ENCODE results near the gene GREB1L. TPM values are rescaled to one million over a fixed set of nuclear protein-coding genes. Genes with fewer than 3 reads are reported as not detected.

GREB1L gene
- total and polyA plus RNA-seq, 10 of the 15 experiments (the other 5 are each of a cell fraction or from before 2014, with no cell fraction given), result under 0.01 to 0.11 (median 0.03) TPM; not detected in 1

DNA sequence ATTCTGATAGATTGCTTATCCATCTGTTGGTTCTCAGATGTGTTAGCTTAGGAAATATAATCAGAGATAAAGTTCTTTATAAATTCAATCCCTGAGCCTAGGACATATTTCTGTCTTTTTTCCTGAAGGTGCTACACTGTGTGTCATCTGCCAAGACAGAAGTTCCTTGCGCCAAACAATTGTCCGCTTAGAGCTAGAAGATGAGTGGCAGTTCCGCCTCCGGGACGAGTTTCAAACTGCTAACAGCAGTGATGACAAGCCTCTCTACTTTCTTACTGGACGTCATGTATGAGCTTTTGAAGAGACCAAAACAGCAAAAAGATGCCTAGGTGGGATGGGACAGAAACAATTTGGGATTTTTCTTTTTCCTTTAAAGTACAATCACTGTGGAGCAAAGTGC, 280.5 kb downstream of the GREB1L start:
- Histone ChIP-seq H3K4me3 (no peak overlapping the region), H4K20me1 (ENCODE audit: control insufficient read depth, insufficient read depth) (no peaks in the 10 kb centered on the region), H3K79me2 (ENCODE audit: control insufficient read depth, insufficient read depth, low read length) (no peaks in the 10 kb centered on the region), H3K9ac (ENCODE audit: control insufficient read depth, insufficient read depth, low read length) (no peak overlapping the region), H3K27ac (ENCODE audit: control insufficient read depth, insufficient read depth) (no peak overlapping the region), H3K9me3 (replicated peaks; ENCODE audit: control insufficient read depth, insufficient read depth, low read length) (no peaks in the 10 kb centered on the region), H3K27me3 (replicated peaks in 1 of 2; ENCODE audit: control insufficient read depth in 2 of 2, insufficient read depth in 2 of 2, low read length in 1 of 2) (no peaks in the 10 kb centered on the region), H3K4me1 (ENCODE audit: control insufficient read depth, insufficient read depth, low read length) (no peaks in the 10 kb centered on the region), H3K4me2 (ENCODE audit: control insufficient read depth, insufficient read depth) (no peak overlapping the region), H2AFZ (ENCODE audit: control insufficient read depth, low read depth, low read length) (no peak overlapping the region), H3K36me3 (ENCODE audit: control insufficient read depth in 2 of 2, insufficient read depth in 2 of 2, low read length in 1 of 2) (peaks cover 0 to 3% of the 10 kb centered on the region in 2 experiments; a peak in 1 of 4 replicates)
- no TSS peak for BruUV-seq (replicated peaks)
- FAIRE-seq, result no peak
- TF ChIP-seq FOXM1 (IDR thresholded peaks at IDR 0.05; ENCODE audit: low read depth, low read length), result no peak
- TF ChIP-seq STAT3 (IDR thresholded peaks at IDR 0.05; ENCODE audit: low read depth, low read length), result no peak
- no peak for TF ChIP-seq JUND (IDR thresholded peaks at IDR 0.05; ENCODE audit: low read depth, low read length)
- TF ChIP-seq SREBF2 (IDR thresholded peaks at IDR 0.05; ENCODE audit: low read length), result no peak
- TF ChIP-seq, protein P1, sequence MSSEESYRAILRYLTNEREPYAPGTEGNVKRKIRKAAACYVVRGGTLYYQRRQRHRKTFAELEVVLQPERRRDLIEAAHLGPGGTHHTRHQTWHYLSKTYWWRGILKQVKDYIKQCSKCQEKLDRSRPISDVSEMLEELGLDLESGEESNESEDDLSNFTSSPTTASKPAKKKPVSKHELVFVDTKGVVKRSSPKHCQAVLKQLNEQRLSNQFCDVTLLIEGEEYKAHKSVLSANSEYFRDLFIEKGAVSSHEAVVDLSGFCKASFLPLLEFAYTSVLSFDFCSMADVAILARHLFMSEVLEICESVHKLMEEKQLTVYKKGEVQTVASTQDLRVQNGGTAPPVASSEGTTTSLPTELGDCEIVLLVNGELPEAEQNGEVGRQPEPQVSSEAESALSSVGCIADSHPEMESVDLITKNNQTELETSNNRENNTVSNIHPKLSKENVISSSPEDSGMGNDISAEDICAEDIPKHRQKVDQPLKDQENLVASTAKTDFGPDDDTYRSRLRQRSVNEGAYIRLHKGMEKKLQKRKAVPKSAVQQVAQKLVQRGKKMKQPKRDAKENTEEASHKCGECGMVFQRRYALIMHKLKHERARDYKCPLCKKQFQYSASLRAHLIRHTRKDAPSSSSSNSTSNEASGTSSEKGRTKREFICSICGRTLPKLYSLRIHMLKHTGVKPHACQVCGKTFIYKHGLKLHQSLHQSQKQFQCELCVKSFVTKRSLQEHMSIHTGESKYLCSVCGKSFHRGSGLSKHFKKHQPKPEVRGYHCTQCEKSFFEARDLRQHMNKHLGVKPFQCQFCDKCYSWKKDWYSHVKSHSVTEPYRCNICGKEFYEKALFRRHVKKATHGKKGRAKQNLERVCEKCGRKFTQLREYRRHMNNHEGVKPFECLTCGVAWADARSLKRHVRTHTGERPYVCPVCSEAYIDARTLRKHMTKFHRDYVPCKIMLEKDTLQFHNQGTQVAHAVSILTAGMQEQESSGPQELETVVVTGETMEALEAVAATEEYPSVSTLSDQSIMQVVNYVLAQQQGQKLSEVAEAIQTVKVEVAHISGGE (CRISPR knock-in tag; IDR thresholded peaks at IDR 0.05), result no peak
- TF ChIP-seq ZSCAN29 (IDR thresholded peaks at IDR 0.05), result no peak
- TF ChIP-seq POU2F2 (IDR thresholded peaks at IDR 0.05; ENCODE audit: borderline replicate concordance, low read depth, low read length), result no peak
- no peak for TF ChIP-seq EP300 (IDR thresholded peaks at IDR 0.05; ENCODE audit: borderline replicate concordance in 1 of 2, control insufficient read depth in 1 of 2, low read depth in 2 of 2, low read length in 2 of 2)
- TF ChIP-seq BMI1 (IDR thresholded peaks at IDR 0.05; ENCODE audit: borderline replicate concordance), result no peak
- no peak for TF ChIP-seq RBBP5 (conservative IDR thresholded peaks at IDR 0.05)
- no peak for TF ChIP-seq SIN3A (IDR thresholded peaks at IDR 0.05; ENCODE audit: low read depth, low read length)
- TF ChIP-seq RCOR1 (conservative IDR thresholded peaks at IDR 0.05; ENCODE audit: low read depth, low read length), result no peak
- TF ChIP-seq NFXL1 (IDR thresholded peaks at IDR 0.05; ENCODE audit: borderline replicate concordance), result no peak
- TF ChIP-seq TCF12 (IDR thresholded peaks at IDR 0.05; ENCODE audit: low read depth, low read length), result no peak
- TF ChIP-seq, protein P2, sequence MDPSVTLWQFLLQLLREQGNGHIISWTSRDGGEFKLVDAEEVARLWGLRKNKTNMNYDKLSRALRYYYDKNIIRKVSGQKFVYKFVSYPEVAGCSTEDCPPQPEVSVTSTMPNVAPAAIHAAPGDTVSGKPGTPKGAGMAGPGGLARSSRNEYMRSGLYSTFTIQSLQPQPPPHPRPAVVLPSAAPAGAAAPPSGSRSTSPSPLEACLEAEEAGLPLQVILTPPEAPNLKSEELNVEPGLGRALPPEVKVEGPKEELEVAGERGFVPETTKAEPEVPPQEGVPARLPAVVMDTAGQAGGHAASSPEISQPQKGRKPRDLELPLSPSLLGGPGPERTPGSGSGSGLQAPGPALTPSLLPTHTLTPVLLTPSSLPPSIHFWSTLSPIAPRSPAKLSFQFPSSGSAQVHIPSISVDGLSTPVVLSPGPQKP (IDR thresholded peaks at IDR 0.05; ENCODE audit: low read depth, low read length), result no peak
- no peak for ATAC-seq
- 96% methylated on average over 6 of the region's 6 CpGs for WGBS (ENCODE audit: insufficient coverage, insufficient replicate concordance, low lambda C conversion rate, missing lambda C conversion rate)
- intact Hi-C loops (cut with micrococcal nuclease; ENCODE audit: unreplicated experiment), result no loop called here
- ChIA-PET CTCF (interaction anchor here (0.8 to 1.6 kb wide), 3 partner anchors 33 to 78 kb away, joined by 3 to 5 read pairs (median 3); partner anchors contain the start of gene ESCO1), RAD21 (ENCODE audit: unreplicated experiment) (no interaction called here), SMC1A (ENCODE audit: uncharacterized antibody, unreplicated experiment) (no interaction called here), POLR2A (no interaction called here)
- DNase-seq (ENCODE audit: low read depth, low spot score), result no peak
- in situ Hi-C loops (cut with MboI), result no loop called here

Measured in GM12878 (cell line).